GM12865 (cell line): ENCODE data around the gene CACNA1C.

Source experiments
- DNase-seq: peaks from one replicate; pipeline ENCODE4 v3.0.0; 2010; ENCODE audit warnings: low read depth
- H3K4me3 ChIP-seq: 2 replicates; pipeline ENCODE4 v1.5.1; 2011; ENCODE audit warnings: mild to moderate bottlenecking, low read depth, low read length, control low read depth
- CTCF ChIP-seq: IDR thresholded peaks from 2 replicates; pipeline ENCODE4 v1.5.1; 2011; ENCODE audit warnings: low read length, control low read depth, low read depth, inconsistent platforms; ENCODE audit not compliant: insufficient read depth; ENCODE audit errors: missing control alignments

Gene CACNA1C

DNA sequence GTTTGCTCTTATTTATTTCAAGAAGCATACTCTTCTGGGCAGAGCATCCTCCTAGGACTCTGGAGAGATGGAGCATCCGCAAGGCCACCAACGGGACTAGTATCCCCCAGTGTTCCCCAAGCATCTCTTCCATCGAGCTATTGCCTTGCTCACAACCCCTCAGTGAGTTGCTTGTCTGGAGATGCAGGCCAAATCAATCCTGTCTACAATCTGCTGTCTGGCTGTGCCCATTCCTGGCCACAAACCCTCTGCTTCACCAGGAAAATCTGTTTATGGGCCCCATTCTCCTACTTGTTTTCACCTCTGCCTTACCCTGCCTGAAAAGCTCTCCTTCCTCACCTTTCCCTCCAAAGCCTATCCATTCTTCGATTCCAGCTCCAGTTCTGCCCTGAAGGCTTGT, 219.2 kb downstream of the CACNA1C start:
- H3K4me3 ChIP-seq = no peak overlapping the region
- DNase-seq = no peak
- no peak for TF ChIP-seq CTCF

DNA sequence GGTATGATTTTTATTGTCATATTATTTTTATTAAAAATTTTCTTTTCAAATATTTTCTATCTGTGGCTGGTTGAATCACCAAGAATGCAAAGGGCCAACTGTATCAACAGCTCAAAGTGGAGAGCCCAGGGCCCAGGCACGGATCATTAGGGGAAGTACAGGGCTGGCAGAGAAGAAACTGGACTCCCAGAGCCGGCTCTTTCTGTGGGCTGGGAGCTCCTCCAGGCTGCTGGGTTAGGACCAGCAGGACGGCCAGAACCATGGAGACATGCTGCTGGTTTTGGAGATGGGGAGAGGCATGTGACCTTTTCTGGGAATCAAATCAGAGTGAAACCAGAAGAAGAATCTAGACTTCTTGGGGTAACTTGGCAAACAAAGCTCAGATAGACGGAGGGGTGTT, 220.5 kb downstream of the CACNA1C start:
- no peak overlapping the region for H3K4me3 ChIP-seq
- no peak for TF ChIP-seq CTCF
- no peak for DNase-seq

DNA sequence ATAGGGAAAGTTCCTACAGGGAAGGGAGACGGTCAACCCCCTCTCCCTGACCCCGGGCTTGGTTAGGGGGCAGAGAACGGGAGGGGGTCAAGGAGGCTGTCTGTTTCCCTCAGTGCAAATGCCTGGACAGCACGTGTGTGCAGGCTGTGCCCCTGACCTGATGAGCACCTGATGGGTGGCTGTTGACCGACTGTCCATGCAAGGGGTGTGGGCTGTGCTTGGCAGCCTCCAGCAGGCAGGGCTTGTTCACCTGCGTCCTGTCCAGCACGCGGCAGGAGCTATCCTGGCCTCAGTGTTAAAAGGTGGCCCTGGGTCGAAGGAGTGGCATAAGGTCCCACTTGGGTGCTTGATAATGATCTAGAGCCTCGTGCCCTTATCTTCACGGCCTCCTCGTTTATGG, 221.0 kb downstream of the CACNA1C start:
- no peak for TF ChIP-seq CTCF
- no peak for DNase-seq
- H3K4me3 ChIP-seq = no peak overlapping the region

- TF ChIP-seq CTCF = no peak
- DNase-seq = no peak
- no peak overlapping the region for H3K4me3 ChIP-seq
These were observed 221.9 kb downstream of the CACNA1C start for GRCh38 chr12:2274733-2275132.

DNA sequence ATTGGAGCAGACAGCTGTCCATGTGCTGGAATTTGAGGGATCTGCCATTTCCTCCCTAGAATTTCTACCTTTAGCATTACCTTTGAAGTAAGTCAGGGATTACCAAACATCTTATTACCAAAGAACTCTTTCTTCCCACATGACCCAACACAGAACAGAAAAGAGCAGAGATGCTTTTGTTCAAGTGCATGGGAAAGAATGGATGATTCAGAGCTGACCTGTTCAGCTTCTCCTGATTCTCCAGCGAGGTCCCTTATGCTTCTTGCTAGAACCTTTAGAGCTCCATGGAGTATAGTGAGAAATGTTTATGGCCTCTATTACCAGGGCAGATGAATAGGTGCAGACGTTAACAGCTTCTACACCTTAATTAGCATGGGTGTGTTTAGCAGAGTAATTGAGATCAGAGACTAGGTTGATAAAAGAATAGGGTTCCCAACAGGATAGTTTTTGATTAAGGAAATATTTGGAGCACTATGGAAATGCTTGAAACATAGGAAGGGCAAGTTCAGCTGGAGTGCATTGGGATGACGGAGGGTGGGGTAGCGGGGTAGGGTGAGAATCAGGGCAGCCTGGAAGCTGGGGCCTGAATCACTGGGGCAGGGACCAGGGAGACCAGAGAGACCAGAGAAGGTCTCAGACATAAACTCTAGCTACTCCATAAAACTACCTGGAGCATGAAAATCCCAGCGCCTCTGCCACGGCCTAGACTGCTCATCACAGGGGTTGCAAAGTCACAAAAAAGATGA, 223.7 kb downstream of the CACNA1C start:
- no peak for DNase-seq
- TF ChIP-seq CTCF = no peak

GRCh38 chr12:2277492-2278155, 224.8 kb downstream of the CACNA1C start:
- no peak for TF ChIP-seq CTCF
- no peak for DNase-seq

More for the DNA sequence above, 223.7 kb downstream of the CACNA1C start:
- H3K4me3 ChIP-seq = no peak overlapping the region

More at GRCh38 chr12:2277492-2278155, 224.8 kb downstream of the CACNA1C start:
- no peak overlapping the region for H3K4me3 ChIP-seq
